Testis (tissue), 2 donors: Measurements from ENCODE around the gene TATDN2.

Source experiments
- CTCF ChIP-seq, 3 experiments: fragments of 450-650 bp in 2 of 3; fragments of 200-600 bp in 1 of 3; sonication (generic) in 1 of 3; IDR thresholded peaks; one replicate each; pipeline ENCODE4 v1.5.1; 2016 to 2019; ENCODE audit warnings: antibody characterized with exemption in 3 of 3, mild to moderate bottlenecking in 2 of 3, moderate library complexity in 1 of 3
- POLR2A ChIP-seq: fragments of 450-650 bp; IDR thresholded peaks from one replicate; pipeline ENCODE4 v1.6.1; 2017; ENCODE audit warnings: antibody characterized with exemption, mild to moderate bottlenecking, moderate library complexity

GRCh38 chr3:10248184-10248983, at the start of gene TATDN2:
- no peak for TF ChIP-seq CTCF (IDR thresholded peaks at IDR 0.05)
- TF ChIP-seq POLR2A, result no peak
